Fibroblast of upper back skin (primary cell): Measurements from ENCODE around the gene CFAP299.

Experiments
- DNase-seq: peaks from one replicate; pipeline ENCODE4 v3.0.0-alpha.2; 2013

Gene CFAP299

DNA sequence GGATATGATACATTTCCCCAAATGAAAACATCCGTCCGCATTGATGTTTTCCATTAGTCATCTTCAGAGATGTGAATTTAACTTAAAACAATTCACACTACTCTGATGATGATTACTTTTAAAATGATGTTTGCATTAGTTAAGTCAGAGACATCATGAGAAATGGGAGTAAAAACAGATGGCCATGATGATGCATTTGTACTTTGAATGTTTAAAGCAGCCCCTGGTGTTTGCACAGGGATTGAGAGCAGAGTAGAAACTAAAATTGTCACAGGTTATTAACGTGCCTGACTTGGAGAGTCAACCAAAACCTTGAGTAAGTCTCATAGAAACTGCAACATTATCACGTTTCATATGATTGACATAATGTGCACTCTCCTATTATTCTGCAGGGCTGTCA lies 117.2 kb downstream of the CFAP299 start:
- peak; percentile 20 for DNase-seq

DNA sequence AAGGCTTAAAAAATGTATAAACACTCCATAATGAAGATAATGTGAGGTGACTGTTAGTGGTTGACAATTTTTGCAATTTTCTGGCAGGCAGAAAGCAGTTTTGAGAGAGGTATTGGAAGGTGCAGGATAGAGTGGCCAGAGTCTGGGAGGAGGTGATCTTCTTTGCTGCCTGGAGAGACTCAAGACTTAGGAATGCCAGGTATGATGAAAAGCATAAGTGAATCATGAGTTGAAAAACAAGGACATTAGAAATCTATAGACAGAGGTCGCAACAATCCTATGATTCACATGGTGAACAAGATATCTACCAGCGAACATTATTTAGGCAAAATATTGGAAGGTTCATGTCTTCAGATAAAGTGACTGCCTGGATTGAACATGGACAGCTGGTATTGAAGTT lies 118.5 kb downstream of the CFAP299 start:
- DNase-seq = peak; percentile 59

DNA sequence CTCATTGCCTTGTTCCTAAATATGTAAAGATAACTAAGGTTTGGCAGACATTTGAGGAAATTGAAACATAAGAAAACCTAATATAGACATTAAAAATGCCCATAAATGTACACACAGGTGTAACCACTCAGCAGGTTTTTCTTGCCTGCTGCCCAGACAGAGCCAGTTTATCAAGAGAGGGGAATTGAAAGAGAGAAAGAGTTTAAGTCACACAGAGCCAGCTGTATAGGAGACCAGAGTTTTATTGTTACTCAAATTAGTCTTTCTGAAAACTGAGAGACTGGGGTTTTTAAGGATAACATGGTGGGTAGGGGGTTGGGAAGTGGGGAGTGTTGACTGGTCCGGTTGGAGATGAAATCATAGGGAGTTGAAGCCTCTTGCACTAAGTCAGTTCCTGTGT lies 119.0 kb downstream of the CFAP299 start:
- DNase-seq = no peak

DNA sequence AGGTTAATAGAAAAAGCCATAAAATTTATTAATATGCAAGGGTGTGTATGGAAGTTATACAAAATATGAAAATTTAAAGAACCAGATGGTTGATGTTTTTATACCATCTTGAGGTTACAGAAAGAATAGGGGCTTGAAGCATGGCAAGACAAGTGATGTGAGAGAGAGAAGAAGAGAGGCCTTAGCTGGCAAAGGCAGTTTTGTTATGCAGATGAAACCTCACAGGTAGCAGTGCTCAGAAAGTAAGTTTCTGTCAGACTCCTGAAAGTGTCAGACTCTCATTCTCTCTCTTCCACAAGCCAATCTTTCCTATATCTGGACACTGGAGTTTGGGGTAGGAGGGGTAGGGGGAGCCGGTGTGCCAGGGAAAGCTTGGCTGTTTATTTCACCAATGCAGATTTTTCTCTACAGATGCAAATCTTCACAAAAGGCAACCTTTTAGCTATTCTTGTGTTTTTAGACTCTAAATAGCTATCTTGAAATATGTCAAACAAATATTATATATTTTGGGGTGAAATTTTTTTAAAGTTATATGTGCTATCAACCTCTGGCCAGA lies 124.5 kb downstream of the CFAP299 start:
- no peak for DNase-seq

DNA sequence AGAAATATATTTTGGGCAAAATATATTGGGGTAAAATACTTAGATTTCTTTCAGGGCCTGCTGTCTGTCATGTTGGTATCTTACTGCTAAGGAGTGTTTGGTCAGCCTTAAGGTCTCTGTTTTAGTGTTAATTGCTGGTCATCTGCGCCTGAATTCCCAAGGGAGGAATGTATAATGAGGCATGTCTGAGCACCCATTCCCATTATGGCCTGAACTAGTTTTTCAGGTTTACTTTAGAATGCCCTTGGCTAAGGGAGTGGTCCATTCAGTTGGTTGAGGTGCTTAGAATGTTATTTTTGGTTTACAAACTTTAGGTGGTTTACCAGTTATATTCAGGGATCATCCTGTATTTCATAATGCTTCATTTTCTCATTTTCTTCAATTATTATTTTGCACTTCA lies 125.9 kb downstream of the CFAP299 start:
- no peak for DNase-seq

DNA sequence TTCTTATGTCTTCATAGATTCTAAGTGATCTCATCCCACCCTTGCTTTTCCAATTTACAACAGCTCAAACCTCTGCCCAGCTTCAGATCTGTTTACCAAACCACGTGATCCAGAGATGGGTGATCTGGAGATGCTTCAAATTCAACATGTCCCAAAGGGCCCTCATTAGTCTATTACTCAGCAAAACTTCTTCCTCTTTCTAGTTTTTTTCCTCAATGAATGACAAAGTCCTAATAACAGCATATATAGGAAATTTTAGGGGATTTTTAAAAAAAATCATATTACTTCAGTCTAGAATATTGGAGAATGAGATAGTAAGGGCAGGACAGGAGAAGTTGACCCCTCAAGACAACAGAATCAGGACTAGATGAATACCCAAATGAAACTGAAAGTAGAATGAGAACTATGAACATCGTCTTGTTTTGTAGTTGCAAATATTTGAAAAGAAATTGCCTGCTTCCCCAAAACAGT lies 127.1 kb downstream of the CFAP299 start:
- no peak for DNase-seq

DNA sequence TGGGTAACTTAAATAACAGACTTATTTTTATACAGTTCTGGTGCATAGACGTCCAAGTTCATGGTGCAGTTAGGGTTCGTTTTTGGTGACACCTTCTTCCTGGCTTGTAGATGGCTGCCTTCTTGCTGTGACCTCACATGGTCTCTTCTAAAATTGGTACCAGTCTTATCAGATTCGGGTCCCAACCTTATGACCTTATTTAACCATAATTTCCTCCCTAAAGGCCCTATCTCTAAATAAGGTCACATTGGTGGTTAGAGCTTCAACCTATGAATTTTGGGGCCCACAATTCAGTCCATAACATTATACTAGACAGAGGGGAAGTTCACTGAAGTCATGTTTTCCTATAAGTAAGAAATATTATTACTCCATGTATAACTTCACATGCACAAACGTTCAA lies 128.0 kb downstream of the CFAP299 start:
- no peak for DNase-seq

DNA sequence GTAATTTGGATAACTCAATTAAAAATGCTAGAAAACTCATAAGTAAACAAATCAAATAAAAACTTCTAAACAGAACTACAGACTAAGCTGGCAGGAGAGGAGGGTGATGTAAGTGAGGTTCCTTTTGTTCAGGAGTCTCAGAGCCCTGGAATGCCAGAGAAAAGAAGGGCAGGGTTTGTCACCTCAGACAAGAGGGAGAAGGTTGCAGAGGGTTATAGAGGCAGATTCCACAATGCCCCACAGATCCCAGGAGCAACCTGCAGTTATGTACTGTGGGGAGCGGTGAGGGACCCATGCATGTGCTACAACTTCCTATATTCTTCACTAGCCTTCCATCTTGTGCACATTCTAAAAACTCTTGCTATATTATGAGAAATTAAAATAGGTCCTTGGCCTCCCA lies 129.7 kb downstream of the CFAP299 start:
- no peak for DNase-seq

DNA sequence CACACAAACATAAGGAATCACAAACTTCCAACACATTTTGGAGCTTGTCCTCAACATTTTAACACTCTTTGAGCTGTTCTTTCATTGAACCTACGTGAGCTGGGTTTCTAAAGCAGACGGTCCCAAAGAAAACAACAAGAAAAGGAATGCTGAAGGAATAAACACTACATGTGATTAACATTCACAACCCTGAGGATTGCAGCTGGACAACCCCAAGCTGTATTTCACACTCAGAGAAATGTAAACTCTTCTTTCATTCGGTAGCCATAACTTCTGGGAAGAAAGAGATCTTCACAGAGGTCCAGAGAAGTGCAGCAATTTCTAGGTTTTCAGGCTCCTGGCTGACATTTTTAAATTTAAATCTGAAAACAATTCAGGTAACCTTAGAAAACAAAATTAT lies 130.2 kb downstream of the CFAP299 start:
- no peak for DNase-seq

DNA sequence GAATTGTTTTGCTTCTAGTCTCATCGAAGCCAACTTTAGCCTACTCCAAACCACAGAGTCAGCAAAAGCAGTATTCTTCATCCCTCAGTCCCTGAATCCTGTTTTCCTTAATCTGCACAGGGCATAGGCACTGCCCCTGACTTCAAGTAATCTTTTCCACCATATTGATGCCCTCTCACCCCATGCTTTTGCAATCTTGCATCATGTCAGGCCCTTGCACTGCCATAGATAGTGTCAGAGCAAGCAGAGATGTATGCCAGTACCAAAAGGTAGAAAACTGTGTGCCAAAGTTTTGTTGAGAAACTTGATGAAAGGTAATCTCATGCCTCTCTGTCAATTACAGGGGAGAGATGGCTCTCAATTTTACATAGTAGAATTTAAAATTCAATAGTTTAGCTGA lies 131.1 kb downstream of the CFAP299 start:
- DNase-seq = no peak

DNA sequence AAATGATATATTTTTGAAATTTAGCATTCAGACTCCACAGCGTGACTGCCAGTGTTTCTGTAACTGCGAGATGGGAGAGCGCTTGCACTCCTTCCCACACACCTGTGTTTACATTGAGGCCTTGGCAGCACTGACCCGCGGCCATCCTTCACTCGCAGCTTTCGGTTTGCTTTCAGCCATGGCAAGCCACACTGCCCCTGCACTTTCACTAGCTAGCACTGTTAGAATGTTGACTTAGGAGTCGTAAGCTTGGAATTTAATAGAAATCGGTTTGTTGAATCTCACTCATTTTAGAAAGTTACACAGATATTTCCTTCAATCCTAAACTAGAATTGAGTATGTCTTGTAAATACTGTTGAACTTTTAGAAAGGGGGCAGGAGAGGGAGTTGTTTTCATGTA lies 136.2 kb downstream of the CFAP299 start:
- DNase-seq = no peak

DNA sequence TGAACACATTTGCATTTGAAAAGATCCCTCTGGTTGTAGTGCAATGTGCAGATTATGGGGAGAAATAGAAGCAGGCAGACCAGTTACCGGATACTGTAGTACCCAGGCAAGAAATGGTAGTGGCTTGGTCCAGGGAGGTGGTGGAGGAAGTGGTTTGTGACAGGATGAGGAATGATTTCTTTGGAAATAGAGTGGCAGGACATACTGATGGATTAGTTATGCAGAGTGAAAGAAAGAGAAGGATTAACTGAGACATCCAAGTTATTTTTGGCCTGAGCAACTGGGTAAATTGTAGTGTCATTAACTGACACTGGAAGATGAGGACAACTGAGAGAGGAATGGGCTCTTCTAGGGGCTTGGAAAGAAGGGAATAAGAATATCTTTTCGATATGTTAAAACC lies 139.7 kb downstream of the CFAP299 start:
- DNase-seq = no peak

DNA sequence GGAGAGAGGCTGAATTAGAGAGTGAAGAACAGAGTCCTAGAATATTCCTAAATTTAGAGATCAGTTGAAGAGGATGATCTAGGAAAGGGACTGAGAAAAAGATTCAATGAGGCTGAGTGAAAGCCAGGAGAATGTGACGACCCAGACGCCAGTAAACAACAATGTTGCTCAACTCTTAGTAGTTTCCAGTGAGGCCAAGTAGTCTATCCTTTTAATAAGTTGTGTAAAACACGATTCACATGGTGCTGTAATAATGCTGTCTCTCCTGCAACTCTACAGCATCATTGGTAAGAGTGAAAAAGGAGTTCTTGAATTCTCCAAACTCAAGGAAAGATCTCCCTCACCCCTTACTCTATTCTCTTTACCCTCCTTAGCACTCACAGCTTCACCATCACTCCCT lies 140.3 kb downstream of the CFAP299 start:
- DNase-seq = no peak

DNA sequence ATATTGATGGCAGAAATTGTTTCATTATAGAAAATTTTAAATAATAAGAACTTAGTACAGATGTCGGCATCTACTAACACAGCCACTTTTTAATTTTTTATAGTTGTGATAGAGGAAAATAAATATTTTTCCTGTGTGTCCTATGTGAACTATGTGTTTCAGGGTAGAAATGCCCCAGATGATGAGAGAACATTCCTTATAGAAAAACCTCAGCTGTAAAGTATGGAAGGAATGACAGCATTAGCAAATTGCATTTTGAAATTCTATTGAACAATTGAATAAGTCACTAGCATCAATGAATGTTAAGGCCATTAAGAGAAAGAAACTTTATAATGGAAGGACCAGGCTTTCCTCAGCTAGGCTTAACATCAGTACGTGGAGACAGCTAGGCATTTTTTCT lies 149.2 kb downstream of the CFAP299 start:
- DNase-seq = peak; percentile 55

DNA sequence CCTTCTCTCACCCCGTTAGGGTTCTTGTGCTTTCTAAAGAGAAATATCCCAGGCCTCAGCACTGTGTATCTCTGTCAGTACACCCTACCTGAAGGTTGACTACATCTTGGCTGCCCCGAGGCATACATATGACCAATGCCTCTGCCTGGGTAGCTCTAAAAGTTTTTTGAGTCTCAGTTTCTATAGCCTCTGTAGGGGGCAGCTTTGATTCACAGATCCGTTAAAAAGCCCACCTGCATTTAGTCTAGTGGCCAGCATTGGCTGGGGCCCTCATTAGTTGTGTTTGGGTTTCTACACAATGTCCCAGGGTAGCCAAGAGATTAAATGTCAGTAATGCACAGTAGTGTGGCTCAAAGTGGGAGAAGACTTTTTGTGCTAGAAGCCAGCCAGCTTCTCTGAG lies 151.1 kb downstream of the CFAP299 start:
- DNase-seq = no peak

DNA sequence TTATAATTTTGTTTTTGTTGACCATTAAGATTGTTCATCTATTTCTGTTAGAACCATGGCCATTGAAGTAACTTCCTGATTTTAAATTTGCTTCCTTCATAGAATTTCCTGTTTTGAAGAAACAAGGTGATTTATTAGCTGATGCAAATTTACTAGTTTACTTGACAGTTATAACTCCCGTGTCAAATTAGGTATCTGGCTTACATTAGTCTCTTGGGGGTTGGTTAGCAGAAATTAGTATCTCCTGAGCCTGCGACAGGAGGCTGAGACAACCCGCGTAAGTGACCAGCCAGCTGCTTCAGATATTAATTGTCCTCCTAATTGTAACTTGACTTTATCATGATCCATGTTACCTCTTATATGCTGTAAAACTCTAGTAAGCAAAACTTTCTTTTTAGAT lies 154.3 kb downstream of the CFAP299 start:
- DNase-seq = no peak

DNA sequence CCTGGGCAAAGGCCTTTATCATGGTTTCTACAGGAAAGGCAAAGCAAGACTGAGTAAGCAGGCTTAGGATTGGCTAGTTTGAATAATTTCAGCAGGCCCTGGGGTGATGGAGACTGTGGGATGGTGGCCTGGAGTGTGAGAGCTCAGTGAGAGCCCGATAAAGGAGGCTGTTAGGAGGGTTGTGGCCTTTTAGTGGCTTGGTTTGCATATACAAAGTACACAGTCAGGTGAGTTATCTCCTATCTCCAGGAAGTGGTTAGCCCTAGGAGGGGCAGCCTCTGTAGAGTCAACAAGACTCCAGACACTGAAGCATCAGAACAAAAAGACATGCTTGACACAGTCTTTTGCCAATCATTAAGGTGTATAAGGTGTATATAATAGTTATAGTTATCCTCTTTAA lies 157.2 kb downstream of the CFAP299 start:
- no peak for DNase-seq

DNA sequence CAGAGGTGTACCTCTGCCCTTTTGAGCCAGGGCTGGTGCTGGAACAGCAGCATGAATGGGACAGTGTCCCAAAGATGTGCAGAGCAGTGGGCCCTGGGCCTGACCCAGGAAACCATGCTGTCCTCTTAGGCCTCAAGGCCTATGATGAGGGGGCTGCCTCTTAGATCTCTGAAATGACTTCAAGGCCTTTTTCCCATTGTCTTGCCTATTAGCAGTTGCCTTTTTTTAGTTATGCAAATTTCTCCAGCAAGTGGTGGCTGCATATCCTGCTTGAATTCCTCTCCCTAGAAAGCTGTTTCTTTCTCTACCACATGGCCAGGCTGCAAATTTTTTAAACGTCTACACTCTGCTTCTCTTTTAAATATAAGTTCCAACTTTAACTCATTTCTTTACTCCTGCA lies 160.3 kb downstream of the CFAP299 start:
- DNase-seq = no peak

DNA sequence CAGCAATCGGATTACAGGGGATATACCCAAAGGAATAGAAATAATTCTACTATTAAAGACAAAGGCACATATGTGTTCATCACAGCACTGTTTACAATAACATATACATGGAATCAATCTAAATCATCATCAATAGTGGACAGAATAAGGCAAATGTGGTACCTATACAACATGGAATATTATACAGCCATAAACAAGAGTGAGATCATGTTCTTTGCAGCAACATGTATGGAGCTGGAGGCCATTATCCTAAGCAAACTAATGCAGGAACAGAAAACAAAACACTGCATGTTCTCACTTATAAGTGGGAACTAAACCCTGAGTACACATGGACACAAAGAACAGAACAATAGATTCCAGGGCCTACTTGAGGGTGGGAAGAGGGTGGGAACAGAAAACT lies 163.2 kb downstream of the CFAP299 start:
- no peak for DNase-seq

DNA sequence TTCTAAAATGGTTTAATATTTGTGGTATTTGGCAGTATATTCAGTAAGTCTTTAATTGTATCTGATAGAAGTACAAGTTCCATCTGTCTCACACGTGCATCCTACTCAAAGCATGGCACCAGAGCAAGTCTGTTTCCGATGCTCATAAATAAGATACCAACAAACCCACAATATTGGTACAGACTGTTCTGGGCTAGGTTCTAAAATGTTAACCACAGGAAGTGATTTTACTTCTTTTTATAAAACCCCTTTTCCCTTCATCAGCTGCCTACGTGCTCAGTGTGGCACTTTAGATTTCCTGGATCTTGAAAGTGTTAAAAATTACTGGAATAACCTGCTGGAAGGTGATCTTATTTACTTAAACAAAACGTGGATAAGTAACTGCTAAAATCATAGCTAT lies 165.1 kb downstream of the CFAP299 start:
- peak; percentile 3 for DNase-seq

DNA sequence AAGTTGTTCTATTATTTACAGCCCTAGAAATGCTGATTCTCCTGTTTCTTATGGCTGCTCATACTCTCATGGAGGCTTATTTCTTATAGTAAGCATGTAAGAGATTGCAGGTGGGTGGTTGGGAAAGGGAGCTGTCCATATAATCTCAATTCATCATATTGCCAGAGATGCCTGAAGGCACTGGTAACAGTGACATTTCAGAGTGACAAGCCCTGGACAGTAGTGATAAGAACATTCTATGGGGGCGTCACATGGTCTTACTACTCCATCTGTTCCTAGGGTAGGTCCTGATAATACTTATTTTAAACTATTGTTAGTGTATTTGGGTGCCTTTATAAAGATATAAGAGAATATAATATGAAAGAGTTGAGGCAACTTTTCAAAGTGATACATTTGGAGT lies 171.5 kb downstream of the CFAP299 start:
- no peak for DNase-seq

DNA sequence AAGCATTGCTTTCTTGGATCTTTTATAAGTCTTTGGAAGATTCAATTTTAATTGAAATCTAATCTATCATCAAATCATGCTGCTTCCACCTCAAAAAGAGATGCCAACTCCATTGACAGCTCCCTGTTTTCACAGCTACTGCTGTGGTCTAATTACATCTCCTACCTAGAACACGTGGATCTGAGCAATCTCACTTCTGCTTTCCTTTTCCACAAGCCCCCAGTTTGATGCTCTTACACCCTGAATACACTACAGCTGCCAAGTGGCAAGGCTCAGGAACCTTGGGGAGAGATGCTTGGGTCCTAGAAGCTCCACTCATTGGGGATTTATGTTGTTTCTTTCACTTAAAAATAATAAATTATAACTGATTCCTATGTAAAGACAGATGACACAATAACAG lies 172.0 kb downstream of the CFAP299 start:
- DNase-seq = no peak

DNA sequence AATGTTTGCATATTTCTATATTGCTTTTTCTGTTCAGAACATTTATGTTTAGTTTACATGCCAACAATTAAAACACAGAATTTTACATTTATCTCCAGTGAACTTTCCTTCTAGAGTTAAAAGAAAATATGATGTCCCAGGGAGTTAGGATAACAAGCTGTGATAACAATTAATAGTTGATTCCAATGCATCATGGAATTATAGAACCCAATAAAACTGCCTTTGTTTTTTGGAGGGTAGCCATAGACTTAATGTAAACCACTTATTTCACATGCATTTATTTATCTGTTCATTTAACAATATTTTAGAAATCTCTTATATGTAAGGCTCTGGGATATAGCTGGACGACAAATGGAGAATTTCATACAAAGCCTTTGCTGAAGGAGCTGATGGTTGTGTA lies 180.0 kb downstream of the CFAP299 start:
- no peak for DNase-seq

DNA sequence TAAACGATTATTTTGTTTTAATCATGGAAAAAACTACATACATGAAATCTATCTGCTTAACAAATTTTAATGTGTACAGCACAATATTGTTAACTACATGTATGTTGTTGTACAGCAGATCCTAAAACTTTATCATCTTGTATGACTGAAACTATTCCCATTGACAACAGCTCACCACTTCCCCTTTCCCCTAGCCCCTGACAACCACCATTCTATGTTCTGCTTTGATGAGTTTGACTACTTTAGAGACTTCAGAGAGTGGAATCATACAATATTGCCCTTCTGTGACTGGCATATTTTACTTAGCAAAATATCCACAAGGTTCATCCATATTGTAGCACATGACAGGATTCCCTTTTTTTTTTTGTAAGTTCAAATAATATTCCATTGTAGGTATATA lies 185.9 kb downstream of the CFAP299 start:
- DNase-seq = no peak

DNA sequence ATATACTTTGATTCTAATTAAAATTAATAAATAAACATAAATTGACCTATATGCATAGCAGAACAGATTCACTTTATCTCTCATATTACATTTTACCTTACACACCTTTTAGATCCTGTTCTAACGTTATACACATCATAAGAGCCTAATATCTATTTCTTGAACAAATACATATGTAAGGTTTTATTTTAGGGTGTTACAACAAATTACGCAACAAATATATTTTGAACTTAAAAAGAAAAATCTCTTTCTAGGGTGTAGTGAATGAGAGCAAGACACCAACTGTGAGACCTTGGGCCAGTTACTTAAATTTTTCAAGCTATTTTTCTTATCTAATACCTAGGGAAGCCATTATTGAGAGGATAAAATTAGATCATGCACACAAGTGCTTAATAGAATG lies 191.2 kb downstream of the CFAP299 start:
- DNase-seq = no peak

DNA sequence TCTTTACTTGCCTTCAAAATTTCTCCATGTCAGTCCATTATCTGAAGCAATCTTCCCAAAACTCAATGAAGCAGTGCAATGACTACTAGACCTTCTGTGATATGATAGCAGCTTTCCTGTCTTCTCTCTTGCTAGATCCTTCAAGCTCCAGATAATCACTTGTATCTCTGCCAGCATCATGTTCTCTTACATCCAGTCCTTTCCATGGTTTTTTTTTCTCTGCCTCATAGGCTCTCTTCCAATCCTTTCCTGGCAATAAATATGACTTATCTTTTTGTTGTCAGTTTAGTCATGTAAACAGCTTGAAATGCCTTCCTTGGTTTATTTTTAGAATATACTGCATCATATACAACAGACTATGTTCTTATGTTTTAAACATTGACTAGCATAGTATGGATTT lies 193.5 kb downstream of the CFAP299 start:
- DNase-seq = no peak
